GM12874 (cell line): ENCODE data around the gene CDH24.

Experiments
- CTCF ChIP-seq: IDR thresholded peaks from 2 replicates; pipeline ENCODE4 v1.5.1; 2011; ENCODE audit warnings: low read depth, mild to moderate bottlenecking, control low read depth, low read length, moderate library complexity; ENCODE audit not compliant: insufficient read depth

The CDH24 gene

DNA sequence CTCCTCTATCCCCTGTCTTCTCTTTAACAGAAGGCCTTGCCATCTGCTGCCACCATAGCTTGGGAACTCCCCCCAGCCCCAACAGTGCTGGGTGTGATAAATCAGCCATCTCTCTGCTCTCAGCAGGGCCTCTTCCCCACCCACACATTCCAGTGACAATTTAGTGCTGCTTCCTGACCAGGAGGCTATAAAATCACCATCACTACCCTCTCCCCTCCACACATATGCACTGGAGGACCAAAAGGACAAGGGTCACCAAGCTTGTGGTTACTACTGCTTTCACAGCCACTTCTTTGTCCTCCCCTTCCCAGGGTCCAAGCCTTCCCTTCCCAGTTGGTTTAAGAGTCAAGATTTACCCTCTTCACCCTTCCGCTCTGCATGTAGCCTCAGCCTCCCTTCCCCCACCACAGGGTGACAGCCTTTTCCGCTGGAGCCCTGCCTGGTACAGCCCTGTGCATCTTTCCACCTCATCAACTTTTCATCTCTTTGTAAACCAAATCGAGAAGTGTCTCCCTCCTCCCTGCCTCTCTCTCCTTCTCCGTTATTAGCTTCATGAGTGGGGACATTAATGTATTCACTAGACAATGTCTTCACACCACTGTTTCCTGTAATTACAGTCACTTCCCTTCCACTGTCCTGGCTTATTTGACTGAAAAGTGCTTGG is 32.0 kb downstream of the CDH24 start:
- TF ChIP-seq CTCF = no peak

DNA sequence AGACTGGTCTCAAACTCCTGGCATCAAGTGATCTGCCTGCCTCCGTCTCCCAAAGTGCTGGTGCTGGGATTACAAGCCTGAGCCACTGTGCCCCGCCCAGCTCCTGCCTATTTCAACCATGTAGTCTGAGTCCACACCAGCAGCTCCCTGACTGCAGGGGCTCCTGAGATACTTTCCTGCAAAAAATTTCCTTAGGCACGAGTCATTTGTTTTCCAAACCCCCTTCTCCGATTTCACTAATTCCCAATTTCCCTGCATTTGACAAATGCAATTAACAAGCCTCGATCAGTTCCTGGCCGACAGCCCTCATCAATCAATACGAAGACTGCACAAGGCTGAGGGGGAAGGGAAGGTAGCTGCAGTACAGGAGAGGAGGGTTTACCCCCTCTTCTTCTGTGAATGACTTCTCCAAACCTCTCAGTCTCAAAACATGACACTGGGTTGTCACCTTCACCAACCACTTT is 32.7 kb downstream of the CDH24 start:
- TF ChIP-seq CTCF = no peak

- TF ChIP-seq CTCF = no peak
These were observed 33.5 kb downstream of the CDH24 start for GRCh38 chr14:23023795-23024152.

DNA sequence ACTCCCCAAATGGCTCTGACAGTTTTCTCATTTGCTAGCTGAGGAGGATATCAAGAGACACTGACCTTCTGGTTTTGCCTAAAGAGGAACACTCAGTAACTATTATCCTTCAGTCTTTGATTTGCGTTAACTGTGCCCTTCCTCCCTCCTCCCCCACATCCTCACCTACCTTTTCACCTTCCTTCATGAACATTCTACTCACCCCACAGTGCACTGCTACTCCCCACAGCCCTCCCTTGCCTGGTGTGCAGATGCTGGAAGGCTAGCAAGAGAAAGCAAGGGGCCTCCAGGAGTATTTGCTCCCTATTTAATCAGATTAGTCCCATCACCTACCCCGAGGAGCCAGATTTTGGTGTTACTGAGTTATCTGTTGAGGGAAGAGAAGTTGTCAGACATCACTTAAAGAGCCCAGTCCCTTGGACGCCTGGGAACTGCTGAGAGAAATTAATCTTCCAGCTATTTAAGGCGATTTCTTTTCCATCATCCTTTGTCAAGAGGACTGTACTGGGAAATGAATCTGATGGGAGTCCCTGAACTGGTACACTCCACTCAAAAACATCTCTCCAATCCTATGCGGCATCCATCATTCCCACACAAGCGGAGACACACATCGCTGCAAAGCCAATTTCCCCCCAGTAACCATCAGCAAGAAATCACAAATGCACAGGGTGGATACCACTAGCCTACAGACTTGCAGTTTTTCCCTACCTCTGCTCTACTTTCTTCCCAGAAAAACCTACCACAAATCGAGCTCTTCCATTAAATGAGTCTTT is 34.1 kb downstream of the CDH24 start:
- no peak for TF ChIP-seq CTCF

DNA sequence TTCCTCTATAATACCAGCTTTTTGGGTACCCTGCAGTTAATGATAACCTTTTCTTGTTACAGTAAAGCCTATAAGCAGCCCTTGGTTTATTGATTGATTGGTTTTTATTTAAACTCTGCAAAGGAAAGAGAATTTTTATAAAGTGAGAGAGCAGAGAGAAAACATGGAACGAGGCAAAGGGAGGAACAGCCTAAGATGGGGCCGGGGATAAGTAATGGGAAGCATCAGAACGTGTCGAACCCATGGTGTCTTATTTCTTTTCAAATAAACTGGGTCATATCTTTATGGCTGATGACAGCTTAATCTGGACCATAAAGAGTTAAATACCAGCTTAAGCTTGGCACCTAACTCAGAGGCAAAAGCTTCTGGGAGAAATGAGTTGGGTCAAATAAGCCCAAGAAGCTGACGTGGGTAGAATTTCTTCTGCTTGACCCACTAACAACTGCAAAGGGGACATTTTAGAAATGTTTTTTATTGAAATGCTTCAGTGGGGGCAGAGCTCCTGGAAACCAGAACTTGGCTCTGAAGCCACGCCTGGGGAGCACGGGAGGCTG is 35.4 kb downstream of the CDH24 start:
- no peak for TF ChIP-seq CTCF

- TF ChIP-seq CTCF = no peak
These were observed 35.9 kb downstream of the CDH24 start for GRCh38 chr14:23021434-23021833.

DNA sequence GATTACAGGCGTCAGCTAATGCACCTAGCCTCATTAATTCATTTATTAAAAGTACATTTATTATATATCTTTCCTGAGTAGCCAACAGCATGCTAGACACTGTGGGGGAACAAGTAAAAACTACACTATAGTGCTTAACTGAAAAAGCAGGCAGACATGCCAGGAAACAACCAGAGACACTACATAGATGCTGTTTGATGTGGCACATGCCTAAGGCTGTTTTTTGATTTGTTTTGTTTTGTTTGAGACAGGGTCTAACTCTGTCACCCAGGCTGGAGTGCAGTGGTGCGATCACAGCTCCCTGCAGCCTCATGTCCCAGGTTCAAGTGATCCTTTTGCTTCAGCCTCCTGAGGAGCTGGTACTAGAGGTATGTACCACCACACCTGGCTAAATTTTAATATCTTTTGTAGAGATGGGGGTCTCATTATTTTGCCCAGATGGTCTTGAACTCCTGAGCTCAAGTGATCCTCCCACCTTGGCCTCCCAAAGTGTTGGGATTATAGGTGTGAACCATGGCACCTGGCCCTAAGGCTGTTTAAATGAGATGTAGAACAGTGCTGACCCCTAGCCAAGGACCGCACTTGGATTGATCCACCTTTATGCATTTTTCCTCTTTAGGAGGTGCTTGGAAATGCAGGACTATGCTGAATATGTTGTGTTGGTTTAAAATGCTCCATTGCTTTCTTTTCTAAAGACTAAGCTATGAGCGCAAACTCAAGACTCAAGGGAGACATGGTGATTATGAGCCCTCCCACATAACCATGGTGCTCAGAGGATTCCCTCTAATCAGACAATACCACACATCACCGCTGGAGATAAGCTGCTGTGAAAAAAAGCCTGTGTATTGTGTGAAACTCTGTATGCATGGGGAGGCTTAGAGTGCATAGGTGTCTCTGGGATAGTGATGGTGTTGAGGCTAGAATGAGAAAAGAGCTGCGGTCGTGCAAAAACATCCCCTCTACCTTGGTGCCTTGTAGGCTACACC is 36.9 kb downstream of the CDH24 start:
- no peak for TF ChIP-seq CTCF
